Neuronal stem cell (in vitro differentiated cells): Measurements from ENCODE around the gene TBXAS1.
"Not testable (repeated sequence)": the region's sequence is repeated elsewhere in the genome, so short reads cannot be mapped to it uniquely, and the experiment has no call there.

Experiments
- DNase-seq: peaks from one replicate; pipeline ENCODE4 v3.0.0-alpha.2; 2013; ENCODE audit warnings: low spot score
- H2AFZ ChIP-seq: one replicate; pipeline ENCODE4 v1.6.1; 2013; ENCODE audit warnings: mild to moderate bottlenecking, low read length, inconsistent platforms
- H2AK5ac ChIP-seq: 2 replicates; pipeline ENCODE4 v1.6.1; 2013; ENCODE audit warnings: low read depth, mild to moderate bottlenecking, inconsistent platforms, low read length, moderate library complexity, mixed read lengths
- H2BK120ac ChIP-seq: 2 replicates; pipeline ENCODE4 v1.6.1; 2013; ENCODE audit warnings: low read depth, mild to moderate bottlenecking, inconsistent platforms, low read length, moderate library complexity, mixed read lengths
- H2BK12ac ChIP-seq: one replicate; pipeline ENCODE4 v1.6.1; 2013; ENCODE audit warnings: low read length, inconsistent platforms
- H2BK15ac ChIP-seq: 2 replicates; pipeline ENCODE4 v1.6.1; 2013; ENCODE audit warnings: mild to moderate bottlenecking, low read length, inconsistent platforms, mixed read lengths
- H2BK5ac ChIP-seq: one replicate; pipeline ENCODE4 v1.6.1; 2013; ENCODE audit warnings: inconsistent platforms, mild to moderate bottlenecking, low read length, moderate library complexity
- H3K14ac ChIP-seq: one replicate; pipeline ENCODE4 v1.6.1; 2013; ENCODE audit warnings: low read length, inconsistent platforms
- H3K18ac ChIP-seq: 2 replicates; pipeline ENCODE4 v1.6.1; 2013; ENCODE audit warnings: low read length, inconsistent platforms
- H3K23ac ChIP-seq: 2 replicates; pipeline ENCODE4 v1.6.1; 2013; ENCODE audit warnings: low read depth, mild to moderate bottlenecking, mixed read lengths, low read length, inconsistent platforms; ENCODE audit not compliant: poor library complexity
- H3K27ac ChIP-seq: replicated peaks from 3 replicates; pipeline ENCODE4 v1.5.1; 2013; ENCODE audit warnings: low read length, inconsistent platforms
- H3K27me3 ChIP-seq, 3 experiments: 2 replicates each; pipeline ENCODE4 v1.6.1; 2013; ENCODE audit warnings: low read length in 3 of 3, mild to moderate bottlenecking in 2 of 3, inconsistent platforms in 1 of 3, low read depth in 1 of 3, mixed read lengths in 1 of 3, moderate library complexity in 1 of 3; ENCODE audit not compliant: control insufficient read depth in 3 of 3, insufficient read depth in 3 of 3
- H3K36me3 ChIP-seq, 2 donors: replicated peaks in 1 of 2; 2 replicates each; pipeline ENCODE4 v1.6.1; 2013; ENCODE audit warnings: low read length in 2 of 2; ENCODE audit not compliant: control insufficient read depth in 2 of 2, insufficient read depth in 2 of 2
- H3K4ac ChIP-seq: 2 replicates; pipeline ENCODE4 v1.6.1; 2013; ENCODE audit warnings: inconsistent platforms, mild to moderate bottlenecking, low read length, moderate library complexity
- H3K4me1 ChIP-seq, 2 donors: 1 replicate in 1 of 2; 2 replicates in 1 of 2; pipeline ENCODE4 v1.6.1; 2013; ENCODE audit warnings: low read length in 2 of 2, low read depth in 1 of 2; ENCODE audit not compliant: control insufficient read depth in 2 of 2, insufficient read depth in 1 of 2
- H3K4me2 ChIP-seq: one replicate; pipeline ENCODE4 v1.6.1; 2013; ENCODE audit warnings: mild to moderate bottlenecking, low read length, inconsistent platforms; ENCODE audit not compliant: insufficient read depth, poor library complexity, severe bottlenecking
- H3K4me3 ChIP-seq, 2 donors: 2 replicates each; pipeline ENCODE4 v1.5.1; 2013; ENCODE audit warnings: low read length in 2 of 2, mild to moderate bottlenecking in 2 of 2, inconsistent platforms in 1 of 2, moderate library complexity in 1 of 2
- H3K79me1 ChIP-seq: one replicate; pipeline ENCODE4 v1.6.1; 2013; ENCODE audit warnings: low read depth, mild to moderate bottlenecking, inconsistent platforms, low read length, moderate library complexity
- H3K9ac ChIP-seq: one replicate; pipeline ENCODE4 v1.6.1; 2013; ENCODE audit warnings: mild to moderate bottlenecking, low read depth, low read length, inconsistent platforms; ENCODE audit not compliant: poor library complexity
- H3K9me3 ChIP-seq, 2 donors: replicated peaks in 1 of 2; 2 replicates each; pipeline versions ENCODE3 to v1.6.1; 2013; ENCODE audit warnings: low read length in 2 of 2, mild to moderate bottlenecking in 2 of 2, inconsistent platforms in 1 of 2, low read depth in 1 of 2, mixed read lengths in 1 of 2, moderate library complexity in 1 of 2; ENCODE audit not compliant: control insufficient read depth in 2 of 2, insufficient read depth in 1 of 2
- H4K8ac ChIP-seq: one replicate; pipeline ENCODE4 v1.6.1; 2013; ENCODE audit warnings: low read depth, mild to moderate bottlenecking, inconsistent platforms, low read length, moderate library complexity
- H4K91ac ChIP-seq: one replicate; pipeline ENCODE4 v1.6.1; 2013; ENCODE audit warnings: low read length, low read depth, mild to moderate bottlenecking, inconsistent platforms; ENCODE audit not compliant: poor library complexity
- WGBS, 2 donors: extraction: QIAGEN DNeasy Blood & Tissue Kit; methylation state at CpG; one replicate each; pipeline ENCODE4 v1.1.7; 2013; ENCODE audit warnings: missing lambda C conversion rate in 2 of 2, mixed read lengths in 1 of 2; ENCODE audit not compliant: insufficient read length in 2 of 2, insufficient replicate concordance in 1 of 2; ENCODE audit errors: extremely low coverage in 2 of 2; 5-methylcytosine and 5-hydroxymethylcytosine counted together

The TBXAS1 gene

DNA sequence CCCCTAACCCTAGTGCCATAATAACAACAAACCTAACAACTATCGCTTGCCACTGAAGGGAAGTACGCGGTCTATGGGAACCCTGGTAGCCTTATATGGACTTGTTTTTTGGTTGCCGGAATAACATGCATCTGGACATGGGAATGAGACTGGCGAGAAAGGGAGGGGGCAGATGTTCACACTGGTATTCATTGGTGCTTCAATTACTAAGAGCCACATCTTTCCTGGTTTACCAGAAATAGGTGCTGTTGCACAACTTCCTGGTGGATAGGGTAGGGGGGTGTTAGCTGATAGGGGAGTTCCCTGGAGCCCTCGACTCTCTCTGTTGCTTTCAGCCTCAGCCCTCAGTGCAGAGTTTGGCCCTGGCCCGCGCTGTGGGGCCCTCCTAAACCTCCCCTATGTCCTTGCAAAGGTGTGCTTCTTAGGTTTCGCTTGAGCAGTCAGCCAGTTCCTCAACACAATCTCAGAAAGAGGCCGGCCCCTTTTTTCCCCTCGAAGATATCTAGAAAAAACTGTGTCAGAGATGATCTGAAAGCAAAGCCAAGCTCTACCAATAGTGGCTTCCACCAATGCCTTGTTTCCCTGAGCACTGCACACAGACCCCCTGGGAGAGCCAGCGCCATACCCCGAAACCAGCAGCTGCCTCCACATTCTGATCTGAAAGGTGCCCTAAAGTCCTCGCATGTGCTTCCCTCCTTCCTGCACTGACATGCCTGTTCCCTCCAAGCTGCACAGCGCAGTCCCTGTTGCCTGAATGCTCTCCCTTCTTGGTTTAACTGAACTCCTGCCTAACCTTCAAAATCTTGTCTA, 13.5 kb downstream of the TBXAS1 start:
- no peak overlapping the region for H2BK12ac ChIP-seq

DNA sequence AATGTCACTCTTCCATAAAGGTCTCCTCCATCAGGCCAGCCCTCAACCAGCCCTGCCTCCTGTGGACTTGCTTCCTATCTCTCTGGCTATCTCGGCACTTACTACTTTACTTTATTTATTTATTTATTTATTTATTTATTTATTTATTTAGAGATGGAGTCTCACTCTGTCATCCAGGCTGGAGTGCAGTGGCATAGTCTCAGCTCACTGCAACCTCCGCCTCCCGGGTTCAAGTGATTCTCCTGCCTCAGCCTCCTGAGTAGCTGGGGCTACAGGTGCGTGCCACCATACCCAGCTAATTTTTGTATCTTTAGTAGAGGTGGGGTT, 14.1 kb downstream of the TBXAS1 start:
- H4K8ac ChIP-seq, H3K9me3 ChIP-seq, H3K14ac ChIP-seq, H3K23ac ChIP-seq, H2AK5ac ChIP-seq, H2BK120ac ChIP-seq, H3K36me3 ChIP-seq, H3K4me2 ChIP-seq, H2AFZ ChIP-seq, H3K4ac ChIP-seq, H4K91ac ChIP-seq, DNase-seq, H2BK12ac ChIP-seq, H3K4me3 ChIP-seq, H3K79me1 ChIP-seq, H3K27me3 ChIP-seq, H2BK5ac ChIP-seq, H3K9ac ChIP-seq, H3K27ac ChIP-seq, H3K4me1 ChIP-seq, H3K18ac ChIP-seq, H2BK15ac ChIP-seq: not testable (repeated sequence)
- WGBS, 2 donors, result no CpG with 5 or more reads among the region's 4 CpGs

More for the DNA sequence above, 13.5 kb downstream of the TBXAS1 start:
- H2BK15ac ChIP-seq, result no peak overlapping the region
- no peak overlapping the region for H3K4me2 ChIP-seq
- no peaks in the 10 kb centered on the region for H3K9me3 ChIP-seq
- no peak overlapping the region for H3K27ac ChIP-seq
- no peak overlapping the region for H3K9ac ChIP-seq
- no peak overlapping the region for H3K4me3 ChIP-seq
- peaks cover 0 to 3% (median 0%) of the 10 kb centered on the region in 3 experiments for H3K27me3 ChIP-seq
- no peak overlapping the region for H2AFZ ChIP-seq
- no peaks in the 10 kb centered on the region for H3K79me1 ChIP-seq
- no peak for DNase-seq
- no peak overlapping the region for H3K14ac ChIP-seq
- no peak overlapping the region for H2BK120ac ChIP-seq
- no peaks in the 10 kb centered on the region for H3K36me3 ChIP-seq
- no peak overlapping the region for H2AK5ac ChIP-seq
- no peak overlapping the region for H3K23ac ChIP-seq
- H3K18ac ChIP-seq, result no peak overlapping the region
- peaks cover 0 to 3% of the 10 kb centered on the region in 2 donors for H3K4me1 ChIP-seq
- no peak overlapping the region for H4K91ac ChIP-seq
- no peak overlapping the region for H4K8ac ChIP-seq
- H3K4ac ChIP-seq, result no peak overlapping the region
- no CpG with 5 or more reads among the region's 15 CpGs for WGBS, 2 donors
- no peak overlapping the region for H2BK5ac ChIP-seq

DNA sequence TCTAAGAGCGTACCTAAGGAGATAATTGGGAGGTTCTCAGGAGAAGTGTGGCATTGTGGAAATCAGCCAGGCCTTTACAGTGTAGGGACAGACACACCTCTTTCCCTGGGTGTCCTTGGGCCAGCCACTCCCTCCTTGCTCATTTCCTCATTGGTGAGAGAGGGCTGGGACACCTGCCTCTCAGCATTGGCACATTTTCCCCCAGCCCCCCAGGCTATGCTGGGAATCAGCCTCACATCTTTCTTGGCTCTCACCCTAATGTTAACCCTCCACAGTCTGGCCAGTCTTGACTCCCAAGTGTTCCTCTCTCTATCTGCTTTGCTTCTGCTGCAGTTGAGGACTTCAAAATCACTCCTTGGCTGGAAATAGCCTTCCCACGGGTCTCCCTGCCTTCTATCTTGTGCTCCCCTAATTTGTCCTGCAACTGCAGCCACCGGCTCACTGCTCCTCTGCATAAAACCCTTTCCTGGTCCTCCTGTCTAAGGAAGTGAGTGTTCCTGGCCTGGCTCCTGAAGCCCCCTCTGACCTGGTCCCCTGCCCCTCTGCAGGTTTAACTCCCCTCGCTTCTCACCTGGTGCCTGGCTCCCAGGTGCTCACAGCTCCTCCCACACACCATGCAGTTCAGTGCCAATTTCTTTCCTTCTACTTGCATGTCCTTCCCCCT, 15.8 kb downstream of the TBXAS1 start:
- Histone ChIP-seq H3K4me1 (no peaks in the 10 kb centered on the region), H3K36me3 (no peaks in the 10 kb centered on the region), H3K27ac (no peak overlapping the region), H3K4me2 (no peak overlapping the region), H2AK5ac (no peak overlapping the region), H3K14ac (peak overlapping the region; percentile 6), H4K8ac (no peak overlapping the region), H2BK120ac (no peak overlapping the region), H3K9ac (no peak overlapping the region), H2BK5ac (no peak overlapping the region), H2BK15ac (peak overlapping the region; percentile 35), H4K91ac (no peak overlapping the region), H3K18ac (no peak overlapping the region), H2AFZ (no peak overlapping the region), H3K27me3 (no peaks in the 10 kb centered on the region), H3K4me3 (no peak overlapping the region), H3K9me3 (peaks cover 0 to 2% of the 10 kb centered on the region in 2 donors), H3K4ac (no peak overlapping the region), H2BK12ac (no peak overlapping the region), H3K79me1 (no peaks in the 10 kb centered on the region), H3K23ac (no peak overlapping the region)
- no peak for DNase-seq
- no CpG with 5 or more reads among the region's 4 CpGs for WGBS, 2 donors

DNA sequence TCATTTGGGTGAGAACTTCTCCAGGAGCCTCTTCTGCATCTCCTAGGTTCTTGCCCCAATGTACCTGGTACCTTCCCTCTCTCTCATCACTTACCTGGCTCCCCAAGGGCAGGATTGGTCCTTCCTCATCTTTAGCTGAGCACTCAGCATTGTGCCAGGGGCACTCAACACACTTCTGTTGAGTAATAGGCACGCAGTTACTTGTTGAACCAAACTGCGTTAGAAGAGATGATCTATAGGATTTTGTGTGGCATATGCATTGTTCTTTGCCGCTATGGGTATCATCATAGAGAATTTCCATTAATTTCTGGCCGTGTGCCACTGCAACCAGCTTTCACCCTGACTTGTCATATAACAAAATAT, 16.4 kb downstream of the TBXAS1 start:
- H2AK5ac ChIP-seq, result no peak overlapping the region
- H3K14ac ChIP-seq, result peak overlapping the region; percentile 6
- DNase-seq, result no peak
- H3K4me3 ChIP-seq, result no peak overlapping the region
- H2BK5ac ChIP-seq, result no peak overlapping the region
- no peak overlapping the region for H2BK12ac ChIP-seq
- H3K27me3 ChIP-seq, result no peaks in the 10 kb centered on the region
- no peak overlapping the region for H2BK15ac ChIP-seq
- no peak overlapping the region for H3K23ac ChIP-seq
- peaks cover 0 to 2% of the 10 kb centered on the region in 2 donors for H3K9me3 ChIP-seq
- no peaks in the 10 kb centered on the region for H3K4me1 ChIP-seq
- H3K27ac ChIP-seq, result no peak overlapping the region
- no peak overlapping the region for H3K18ac ChIP-seq
- H3K9ac ChIP-seq, result no peak overlapping the region
- H2AFZ ChIP-seq, result no peak overlapping the region
- no peak overlapping the region for H3K4me2 ChIP-seq
- H2BK120ac ChIP-seq, result no peak overlapping the region
- no peaks in the 10 kb centered on the region for H3K36me3 ChIP-seq
- WGBS, 2 donors, result no CpG with 5 or more reads among the region's 4 CpGs
- no peak overlapping the region for H3K4ac ChIP-seq
- no peak overlapping the region for H4K91ac ChIP-seq
- no peaks in the 10 kb centered on the region for H3K79me1 ChIP-seq
- no peak overlapping the region for H4K8ac ChIP-seq
